HG02588 (cell line): Measurements from ENCODE around the gene LEPROT.

ENCODE experiments used
- ATAC-seq: cut with Tn5 transposase; IDR thresholded peaks from one replicate; pipeline ENCODE4 v1.9.1; 2021; ENCODE audit warnings: mild to moderate bottlenecking, moderate library complexity; ENCODE audit not compliant: unreplicated experiment

LEPROT gene

DNA sequence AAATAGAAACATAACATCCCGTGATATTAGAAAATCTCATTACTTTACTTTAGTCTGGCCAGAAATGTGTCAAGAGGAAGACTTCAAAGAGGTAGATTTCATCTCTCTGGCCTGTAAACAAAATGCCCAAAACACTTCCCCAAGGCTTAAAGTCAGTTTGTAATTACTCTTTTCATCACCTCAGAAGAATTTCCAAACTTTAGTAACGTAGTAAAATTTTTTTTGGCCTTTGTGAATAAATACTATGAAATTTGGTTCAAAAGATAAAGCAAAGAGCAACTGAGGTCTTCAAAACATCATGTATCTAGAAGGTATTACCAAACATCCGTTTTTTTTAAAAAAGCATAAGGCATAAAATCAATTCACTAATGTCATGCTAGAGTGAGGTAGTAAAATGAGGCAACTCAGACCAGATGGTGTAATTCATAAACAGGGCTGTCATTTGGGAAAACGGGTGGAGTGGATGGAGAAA is 51.4 kb downstream of the LEPROT start:
- ATAC-seq, result no peak

DNA sequence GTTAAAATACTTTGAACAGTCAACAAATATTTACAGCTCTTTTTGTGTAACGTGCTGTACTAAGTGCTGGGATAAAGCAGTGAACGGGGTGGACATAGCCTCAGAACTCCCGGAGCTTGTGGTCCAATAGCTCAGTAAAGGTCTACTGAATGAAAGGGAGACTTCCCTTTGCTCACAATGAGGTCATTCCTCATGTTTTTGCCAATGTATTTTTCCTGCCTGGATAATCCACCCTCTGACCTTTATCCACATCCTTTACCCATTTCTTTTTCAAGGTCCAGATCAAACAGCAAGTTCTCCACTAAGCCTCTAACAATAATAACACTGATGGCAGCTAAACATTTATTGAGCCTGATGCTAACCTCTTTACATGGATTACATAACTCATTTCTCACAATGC is 55.9 kb downstream of the LEPROT start:
- no peak for ATAC-seq

DNA sequence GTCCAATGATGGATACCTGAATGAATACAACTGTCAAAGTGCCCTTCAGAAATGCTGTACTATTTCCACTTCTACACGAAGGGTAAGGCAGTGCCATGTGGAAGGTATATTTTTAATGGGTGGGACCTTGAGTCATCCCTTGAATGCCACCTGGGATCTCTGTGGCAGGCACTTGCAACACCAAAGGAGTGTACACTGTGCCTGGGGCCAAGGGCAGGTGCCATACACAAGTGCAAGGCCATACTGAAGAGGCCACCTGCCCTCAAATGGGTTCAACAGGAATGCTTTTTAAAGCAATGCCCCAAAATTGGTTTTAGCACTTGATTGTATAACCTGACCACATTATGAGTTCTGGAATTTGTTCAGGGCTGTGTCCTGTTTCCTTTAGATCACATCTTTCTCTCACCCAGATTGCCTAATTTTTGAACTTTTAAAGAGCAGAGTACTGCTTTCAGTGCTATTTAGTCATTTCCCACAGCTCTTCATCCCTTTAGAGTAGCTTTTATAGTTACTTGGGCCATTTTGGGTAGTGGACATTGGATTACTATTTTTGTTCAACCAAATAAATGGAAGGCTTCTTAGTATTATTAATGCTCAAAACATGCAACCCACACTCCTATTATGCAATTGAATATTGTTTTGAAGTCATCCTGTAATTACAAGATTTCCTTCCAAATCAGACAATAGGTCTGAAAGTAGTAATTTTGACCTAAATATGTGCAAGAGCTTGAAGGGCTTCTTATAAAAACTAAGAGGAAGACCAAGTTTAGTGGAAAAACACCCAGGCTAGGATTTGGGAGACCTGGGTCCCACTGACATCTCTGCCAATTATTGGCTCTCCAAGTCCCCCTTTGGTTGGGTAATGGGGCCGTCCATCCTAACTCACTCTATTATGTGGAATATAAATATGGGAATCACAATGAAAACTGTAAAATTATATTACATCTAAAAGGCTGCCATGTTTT is 57.2 kb downstream of the LEPROT start:
- no peak for ATAC-seq

DNA sequence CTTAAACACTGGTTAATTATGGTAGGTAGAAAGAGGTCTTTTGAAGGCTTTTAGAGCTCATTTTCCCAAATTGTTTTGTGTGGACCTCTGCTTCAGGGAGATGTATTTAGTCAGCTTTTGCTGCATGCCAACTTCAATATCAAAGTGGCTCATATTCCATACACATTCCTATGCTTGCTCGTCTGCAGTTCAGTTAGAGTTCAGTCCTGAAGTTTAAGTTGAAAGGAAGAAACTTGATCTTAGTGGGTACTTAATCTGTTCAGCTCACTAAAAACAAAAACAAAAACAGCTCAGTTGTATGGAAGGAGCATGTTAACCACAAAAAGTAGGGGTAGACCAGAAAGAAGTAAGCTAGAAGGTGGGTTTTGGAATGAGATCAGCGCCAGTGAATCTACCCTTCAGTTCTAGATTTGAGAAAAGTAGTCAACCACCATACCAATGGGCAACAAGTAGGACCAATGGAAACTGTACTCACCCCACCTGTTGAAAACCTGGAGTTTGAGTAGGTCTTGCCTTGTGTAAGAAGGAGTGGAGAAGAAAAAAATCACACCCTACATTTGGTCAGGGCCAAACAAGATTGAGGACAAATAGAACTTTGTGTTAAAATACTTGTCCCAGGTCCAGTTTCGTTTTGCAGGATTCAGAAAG is 58.0 kb downstream of the LEPROT start:
- ATAC-seq, result no peak

DNA sequence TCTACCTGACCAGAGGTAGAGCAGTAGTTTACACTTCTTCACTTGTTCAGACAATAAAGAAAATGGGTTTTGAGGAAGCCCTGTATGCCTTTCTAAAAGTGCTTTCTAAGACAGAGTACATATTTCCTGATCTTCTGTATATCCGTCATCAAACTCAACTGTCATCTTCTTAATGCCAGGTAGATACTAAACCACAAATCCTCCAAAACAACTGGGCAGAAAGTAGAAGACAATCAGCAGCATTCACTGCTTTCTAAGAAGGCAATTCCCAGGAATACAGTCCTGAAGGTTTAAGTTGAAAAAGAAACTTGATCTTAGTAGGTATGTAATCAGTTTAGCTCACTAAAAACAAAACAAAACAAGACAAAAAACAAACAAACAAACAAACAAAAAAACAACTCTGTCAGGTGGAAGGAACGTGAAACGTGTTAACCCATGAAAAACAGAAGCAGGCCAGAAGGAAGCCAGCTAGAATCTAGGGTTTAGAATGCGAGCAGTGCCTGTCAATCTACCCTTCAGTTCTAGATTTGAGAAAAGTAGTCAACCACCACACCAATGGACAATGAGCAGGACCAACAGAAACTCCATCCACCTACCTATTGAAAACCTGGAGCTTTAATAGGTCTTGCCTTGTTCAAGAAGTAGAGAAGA is 59.2 kb downstream of the LEPROT start:
- no peak for ATAC-seq

DNA sequence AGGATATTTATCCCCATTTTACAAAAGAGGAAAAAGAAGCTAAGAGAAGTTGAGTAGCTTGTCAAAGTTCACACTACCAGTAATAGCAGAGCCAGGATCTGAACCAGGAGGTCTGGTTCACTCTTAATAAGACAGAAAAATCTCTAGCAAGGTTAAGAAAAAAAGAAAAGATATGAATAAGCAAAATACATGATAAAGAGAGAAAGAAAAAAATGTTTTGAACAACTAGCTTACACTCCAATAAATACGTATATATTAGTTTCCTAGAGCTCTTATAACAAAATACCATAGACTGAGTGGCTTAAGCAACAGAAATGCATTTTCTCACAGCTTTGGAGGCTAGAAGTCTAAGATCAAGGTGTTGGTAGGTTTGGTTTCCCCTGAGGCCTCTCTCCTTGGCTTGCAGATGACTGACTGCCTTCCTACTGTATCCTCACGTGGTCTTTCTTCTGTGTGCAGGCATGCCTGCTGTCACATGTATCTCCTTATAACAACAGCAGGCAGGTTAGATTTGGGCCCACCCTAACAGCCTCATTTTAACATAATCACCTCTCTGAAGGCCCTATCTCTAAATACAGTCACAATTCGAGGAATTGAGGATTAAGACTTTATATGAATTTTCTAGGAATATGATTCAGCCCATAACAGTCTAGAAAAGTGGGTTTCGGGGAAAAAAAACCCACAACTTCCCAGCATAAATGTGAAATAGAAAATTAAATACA is 60.4 kb downstream of the LEPROT start:
- no peak for ATAC-seq

DNA sequence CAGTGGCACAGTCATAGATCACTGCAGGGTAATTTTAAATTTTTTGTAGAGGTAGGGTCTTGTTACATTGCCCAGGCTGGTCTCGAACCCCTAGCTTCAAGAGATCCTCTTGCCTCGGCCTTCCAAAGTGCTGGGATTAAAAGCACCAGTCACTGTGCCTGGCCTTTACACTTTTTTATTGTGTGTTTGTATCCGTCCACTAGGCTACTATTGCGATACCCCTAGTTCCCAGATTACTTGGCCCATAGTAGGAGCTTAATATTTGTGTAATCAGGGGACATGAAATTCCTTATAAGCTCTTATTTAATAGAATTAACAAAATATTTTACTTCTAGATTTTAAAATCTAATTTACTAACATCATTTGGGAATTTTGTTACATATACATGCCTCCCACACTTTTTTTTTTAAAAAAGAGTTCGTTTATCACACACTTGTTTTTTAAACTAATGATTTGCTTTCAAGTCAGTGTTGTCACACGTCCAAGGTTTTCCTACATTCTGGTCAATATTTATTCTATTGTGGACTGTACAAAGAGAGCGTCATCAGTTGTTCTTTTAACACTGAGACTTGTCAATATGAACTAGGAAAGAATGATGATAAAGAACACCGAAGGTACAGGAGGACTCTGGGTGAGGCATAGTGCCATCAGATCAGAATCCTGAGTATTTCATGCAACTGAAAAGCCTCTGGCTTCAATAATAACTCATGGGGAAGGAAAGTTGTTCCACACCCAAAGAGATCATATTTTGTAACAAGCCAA is 63.7 kb downstream of the LEPROT start:
- ATAC-seq, result no peak
